H1 (cell line): ENCODE measurements around the gene SLC20A1. TPM values are rescaled to one million over a fixed set of nuclear protein-coding genes. Genes with fewer than 3 reads are reported as not detected.

Experiments
- CREB1 ChIP-seq: IDR thresholded peaks from 2 replicates; pipeline ENCODE4 v1.6.1; 2012; ENCODE audit warnings: inconsistent platforms
- EZH2 ChIP-seq: fragments of 200-600 bp; sonication (generic); IDR thresholded peaks from 2 replicates; pipeline ENCODE4 v1.7.1; 2012; ENCODE audit warnings: low read depth, mild to moderate bottlenecking, moderate library complexity, low read length, inconsistent platforms; ENCODE audit not compliant: severe bottlenecking
- KDM4A ChIP-seq: IDR thresholded peaks from one replicate; pipeline ENCODE4 v1.7.1; 2012; ENCODE audit warnings: low read depth, mild to moderate bottlenecking, moderate library complexity, low read length, inconsistent platforms; ENCODE audit not compliant: severe bottlenecking
- NRF1 ChIP-seq: IDR thresholded peaks from 2 replicates; pipeline ENCODE4 v1.6.1; 2011; ENCODE audit warnings: mild to moderate bottlenecking, low read depth, low read length, improper control_type of control experiment
- POLR2AphosphoS5 ChIP-seq: IDR thresholded peaks from 2 replicates; pipeline ENCODE4 v1.6.1; 2011; ENCODE audit warnings: low read depth, low read length
- RFX5 ChIP-seq: IDR thresholded peaks from 2 replicates; pipeline ENCODE4 v1.6.1; 2011; ENCODE audit warnings: low read depth, low read length, improper control_type of control experiment, borderline replicate concordance
- SAP30 ChIP-seq: fragments of 300-600 bp; sonication (generic); IDR thresholded peaks from 2 replicates; pipeline ENCODE4 v1.7.1; 2012; ENCODE audit warnings: low read length, moderate library complexity, mild to moderate bottlenecking, inconsistent platforms; ENCODE audit not compliant: insufficient read depth, insufficient replicate concordance
- SIRT6 ChIP-seq: IDR thresholded peaks from one replicate; pipeline ENCODE4 v1.7.1; 2012; ENCODE audit warnings: low read length, inconsistent platforms
- SRF ChIP-seq: IDR thresholded peaks from 2 replicates; pipeline ENCODE4 v1.6.1; 2011; ENCODE audit warnings: mild to moderate bottlenecking, low read depth, low read length, moderate library complexity
- polyA plus RNA-seq, 7 experiments: library from polyadenylated mRNA; depleted of rRNA in 3 of 7; stranded (reverse) in 5 of 7; unstranded in 2 of 7; fragments of >200 nt in 5 of 7; fragments of 200-250 nt in 2 of 7; gene quantifications; 1 replicate in 5 of 7; 2 replicates in 1 of 7; 4 replicates in 1 of 7; pipeline versions ENCODE4 v1.2.1 to v1.2.3, GENCODE V29; 2011 to 2013; ENCODE audit warnings: missing spikeins in 2 of 7, mixed read lengths in 2 of 7
- total RNA-seq: library from RNA; stranded (reverse); fragmentation: NEBNext Ultra II Directional; extraction: Animal tissue kit (Norgen Biotek cat#: 25700); gene quantifications from 2 replicates; pipeline ENCODE4 v1.2.1, GENCODE V29; 2021

SLC20A1 gene
- total and polyA plus RNA-seq, 2 of the 8 experiments (the other 6 are each of a cell fraction or from before 2014, with no cell fraction given), result 42.6 to 105 TPM

DNA sequence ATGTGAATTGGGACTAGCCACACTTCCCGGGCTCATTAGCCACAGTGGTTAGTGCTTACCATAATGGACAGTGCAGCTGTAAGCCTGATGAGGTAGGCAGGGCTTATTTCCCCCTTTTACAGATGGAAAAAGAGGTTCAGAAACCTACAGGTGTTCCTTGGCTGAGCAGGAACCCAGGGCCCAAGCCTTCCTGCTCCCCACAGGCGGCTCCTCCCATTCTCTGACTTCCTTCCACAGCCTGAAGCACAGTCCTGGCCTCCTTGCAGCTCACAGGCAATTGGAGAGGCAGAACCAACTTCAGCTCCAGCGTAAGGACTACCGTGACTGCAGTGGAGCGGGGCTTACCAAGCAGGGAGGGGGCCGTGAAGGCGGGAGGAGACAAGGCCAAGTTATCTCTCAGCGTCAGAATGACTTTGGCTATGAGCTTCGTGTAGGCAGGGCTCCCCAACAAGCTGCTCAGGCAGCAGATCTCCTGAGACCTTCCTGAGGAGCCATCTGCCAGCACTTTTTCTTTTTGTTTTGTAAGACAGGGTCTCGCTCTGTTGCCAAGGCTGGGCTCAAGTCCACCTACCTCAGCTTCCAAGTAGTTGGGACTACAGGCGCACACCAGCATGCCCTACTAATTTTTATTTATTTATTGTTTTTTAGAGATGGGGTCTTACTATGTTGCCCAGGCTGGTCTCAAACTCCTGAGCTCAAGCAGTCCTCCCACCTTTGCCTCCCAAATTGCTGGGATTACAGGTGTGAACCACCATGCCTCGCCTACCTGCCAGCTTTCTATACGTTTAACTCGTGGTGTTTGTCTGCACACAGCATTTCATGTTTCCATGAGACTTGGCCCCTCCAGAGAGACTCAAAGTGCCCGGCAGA is 40.8 kb downstream of the SLC20A1 start (continued):
- TF ChIP-seq SIRT6 (no peak), SRF (no peak), KDM4A (no peak), EZH2 (no peak), CREB1 (no peak), SAP30 (no peak), POLR2AphosphoS5 (no peak), RFX5 (no peak), NRF1 (no peak)
